Keratinocyte (primary cell): ENCODE data around the gene JAKMIP1. TPM values are rescaled to one million over a fixed set of nuclear protein-coding genes. Genes with fewer than 3 reads are reported as not detected.

Source experiments
- DNase-seq: peaks from one replicate; pipeline ENCODE4 v3.0.0-alpha.2; 2011; ENCODE audit warnings: low read depth, missing footprints, low spot score
- FAIRE-seq: peaks from 2 replicates; lab custom pipeline; 2011; peaks lifted over from hg19 to GRCh38; lab: Jason Lieb, UNC
- H2AFZ ChIP-seq: 2 replicates; pipeline ENCODE4 v1.6.0; 2012; ENCODE audit warnings: low read length, control low read depth, inconsistent platforms; ENCODE audit not compliant: control insufficient read depth
- H3K27ac ChIP-seq: 2 replicates; pipeline ENCODE4 v1.5.1; 2011; ENCODE audit warnings: low read length; ENCODE audit not compliant: control insufficient read depth, insufficient read depth
- H3K27me3 ChIP-seq: 3 replicates; pipeline ENCODE4 v1.6.0; 2011; ENCODE audit warnings: low read length; ENCODE audit not compliant: control insufficient read depth, insufficient read depth; ENCODE audit errors: extremely low read depth
- H3K36me3 ChIP-seq, 2 experiments: 2 replicates in 1 of 2; 3 replicates in 1 of 2; pipeline ENCODE4 v1.5.1; 2011; ENCODE audit warnings: low read length in 2 of 2, mild to moderate bottlenecking in 1 of 2; ENCODE audit not compliant: control insufficient read depth in 2 of 2, insufficient read depth in 2 of 2; ENCODE audit errors: extremely low read depth in 1 of 2
- H3K4me1 ChIP-seq: 3 replicates; pipeline ENCODE4 v1.5.1; 2011; ENCODE audit warnings: low read length; ENCODE audit not compliant: control insufficient read depth, insufficient read depth; ENCODE audit errors: extremely low read depth
- H3K4me2 ChIP-seq: 3 replicates; pipeline ENCODE4 v1.6.0; 2011; ENCODE audit warnings: low read depth, low read length; ENCODE audit not compliant: control insufficient read depth, insufficient read depth; ENCODE audit errors: extremely low read depth
- H3K4me3 ChIP-seq, 3 experiments: fragments of 200-600 bp in 1 of 3; sonication (generic) in 1 of 3; 2 replicates in 2 of 3; 3 replicates in 1 of 3; pipeline ENCODE4 v1.5.1; 2011 to 2016; ENCODE audit warnings: low read length in 3 of 3, mild to moderate bottlenecking in 3 of 3, control low read depth in 2 of 3, inconsistent platforms in 1 of 3, low read depth in 1 of 3, mixed read lengths in 1 of 3, mixed run types in 1 of 3, moderate library complexity in 1 of 3; ENCODE audit not compliant: control insufficient read depth in 2 of 3, insufficient read depth in 2 of 3; ENCODE audit errors: extremely low read depth in 1 of 3
- H3K79me2 ChIP-seq: 2 replicates; pipeline ENCODE4 v1.6.0; 2012; ENCODE audit warnings: low read length; ENCODE audit not compliant: control insufficient read depth, insufficient read depth
- H3K9ac ChIP-seq: 3 replicates; pipeline ENCODE4 v1.6.0; 2011; ENCODE audit warnings: low read length; ENCODE audit not compliant: control insufficient read depth, insufficient read depth; ENCODE audit errors: extremely low read depth
- H3K9me1 ChIP-seq: 3 replicates; pipeline ENCODE4 v1.6.0; 2011; ENCODE audit warnings: low read length; ENCODE audit not compliant: control insufficient read depth, insufficient read depth; ENCODE audit errors: extremely low read depth
- H3K9me3 ChIP-seq: 2 replicates; pipeline ENCODE4 v1.5.1; 2012; ENCODE audit warnings: low read depth, low read length; ENCODE audit not compliant: control insufficient read depth
- H4K20me1 ChIP-seq: 3 replicates; pipeline ENCODE4 v1.6.0; 2011; ENCODE audit warnings: low read length; ENCODE audit not compliant: control insufficient read depth, insufficient read depth; ENCODE audit errors: extremely low read depth
- CTCF ChIP-seq, 3 experiments: IDR thresholded peaks in 1 of 3; conservative IDR thresholded peaks in 1 of 3; optimal IDR thresholded peaks in 1 of 3; 2 replicates in 2 of 3; 3 replicates in 1 of 3; pipeline versions ENCODE3 to v1.5.1; 2011; ENCODE audit warnings: low read length in 3 of 3, mild to moderate bottlenecking in 3 of 3, moderate library complexity in 2 of 3, control low read depth in 1 of 3, inconsistent platforms in 1 of 3; ENCODE audit not compliant: insufficient read depth in 2 of 3; ENCODE audit errors: extremely low read depth in 1 of 3
- EZH2 ChIP-seq: IDR thresholded peaks from one replicate; pipeline ENCODE4 v1.6.1; 2012; ENCODE audit warnings: inconsistent platforms, mild to moderate bottlenecking, low read length, moderate library complexity
- dilution Hi-C: fragments of 300-500 bp; cut with MboI; formaldehyde crosslinking; loops from one replicate; pipeline ENCODE4 v1.7.0; 2020; ENCODE audit warnings: low sequenced_read_pairs; ENCODE audit not compliant: extremely low pct_ligation_motif_present
- polyA plus RNA-seq, 5 experiments: library from polyadenylated mRNA; depleted of rRNA in 3 of 5; stranded (reverse) in 3 of 5; stranded (forward) in 1 of 5; unstranded in 1 of 5; fragments of >200 nt; gene quantifications; 1 replicate in 1 of 5; 2 replicates in 3 of 5; 3 replicates in 1 of 5; pipeline versions ENCODE4 v1.2.1 to v1.2.3, GENCODE V29; 2011 to 2012; ENCODE audit warnings: missing spikeins in 2 of 5, low read depth in 1 of 5, low replicate concordance in 1 of 5

JAKMIP1 gene
- polyA plus RNA-seq, 1 donor (not counting 4 experiments of a cell fraction or from before 2014, with no cell fraction given) = not detected

- Histone ChIP-seq H3K27me3 (no peaks in the 10 kb centered on the region), H3K4me3 (no peak overlapping the region), H3K27ac (no peak overlapping the region), H4K20me1 (no peaks in the 10 kb centered on the region), H3K36me3 (no peaks in the 10 kb centered on the region), H3K9me3 (peaks cover 3% of the 10 kb centered on the region), H3K9me1 (no peaks in the 10 kb centered on the region), H3K9ac (no peak overlapping the region), H3K4me1 (no peaks in the 10 kb centered on the region), H2AFZ (no peak overlapping the region), H3K79me2 (no peaks in the 10 kb centered on the region), H3K4me2 (no peak overlapping the region)
- FAIRE-seq = no peak
- dilution Hi-C loops = no loop called here
- DNase-seq = no peak
- TF ChIP-seq CTCF (optimal IDR thresholded peaks at IDR 0.05 in 1 of 3, IDR thresholded peaks at IDR 0.05 in 1 of 3, conservative IDR thresholded peaks at IDR 0.05 in 1 of 3; ENCODE audit: extremely low read depth in 1 of 3, insufficient read depth in 2 of 3, low read length in 3 of 3) (no peak), EZH2 (no peak)
Observed at GRCh38 chr4:6068986-6069385, 131.4 kb downstream of the JAKMIP1 start.

- no peak overlapping the region for H3K4me3 ChIP-seq
- H3K27ac ChIP-seq = no peak overlapping the region
- DNase-seq = no peak
- no peak for FAIRE-seq
- H3K9me1 ChIP-seq = no peaks in the 10 kb centered on the region
- peaks cover 3% of the 10 kb centered on the region for H3K9me3 ChIP-seq
- dilution Hi-C loops = no loop called here
- no peak overlapping the region for H3K4me2 ChIP-seq
- TF ChIP-seq CTCF (optimal IDR thresholded peaks at IDR 0.05 in 1 of 3, IDR thresholded peaks at IDR 0.05 in 1 of 3, conservative IDR thresholded peaks at IDR 0.05 in 1 of 3; ENCODE audit: extremely low read depth in 1 of 3, insufficient read depth in 2 of 3, low read length in 3 of 3) (no peak), EZH2 (no peak)
- no peaks in the 10 kb centered on the region for H3K36me3 ChIP-seq
- H3K4me1 ChIP-seq = no peaks in the 10 kb centered on the region
- H3K27me3 ChIP-seq = no peaks in the 10 kb centered on the region
- no peaks in the 10 kb centered on the region for H4K20me1 ChIP-seq
- no peak overlapping the region for H3K9ac ChIP-seq
- no peaks in the 10 kb centered on the region for H3K79me2 ChIP-seq
- H2AFZ ChIP-seq = no peak overlapping the region
Observed at GRCh38 chr4:6065934-6066590, 134.3 kb downstream of the JAKMIP1 start.
